ENCODE measurements around the gene ZNF668.
"Not testable (repeated sequence)": the region's sequence is repeated elsewhere in the genome, so short reads cannot be mapped to it uniquely, and the experiment has no call there.

Gene ZNF668

GRCh38 chr16:31050280-31051030 is 23.6 kb downstream of the ZNF668 start:
- DNase-seq = peak; percentile 12

- no peak for DNase-seq
Observed at GRCh38 chr16:31043898-31044481, 30.1 kb downstream of the ZNF668 start.

GRCh38 chr16:31043352-31043751 is 30.7 kb downstream of the ZNF668 start:
- DNase-seq = no peak

- DNase-seq = no peak
Observed at GRCh38 chr16:31042866-31043265, 31.2 kb downstream of the ZNF668 start.

GRCh38 chr16:31038993-31039392 is 35.0 kb downstream of the ZNF668 start:
- DNase-seq = no peak

GRCh38 chr16:31036691-31037090 is 37.3 kb downstream of the ZNF668 start:
- no peak for DNase-seq

- DNase-seq = peak; percentile 86
Observed at GRCh38 chr16:31033709-31034492, 40.1 kb downstream of the ZNF668 start.

- DNase-seq = peak; percentile 94
Observed at GRCh38 chr16:31032736-31033708, 41.0 kb downstream of the ZNF668 start, which contains the start of gene STX4. STX4 (plus strand) TSS chr16:31033558; CDS start chr16:31033806, 248 bp downstream.

- DNase-seq = no peak
Observed at GRCh38 chr16:31031276-31031675, 42.8 kb downstream of the ZNF668 start.

- DNase-seq = no peak
Observed at GRCh38 chr16:31029272-31029671, 44.8 kb downstream of the ZNF668 start.

GRCh38 chr16:31025339-31025738 is 48.7 kb downstream of the ZNF668 start:
- no peak for DNase-seq

- no peak for DNase-seq
Observed at GRCh38 chr16:31023627-31024226, 50.3 kb downstream of the ZNF668 start.

- DNase-seq = no peak
Observed at GRCh38 chr16:31023252-31023602, 50.8 kb downstream of the ZNF668 start.

GRCh38 chr16:31022544-31023251 is 51.3 kb downstream of the ZNF668 start:
- DNase-seq = no peak

- no peak for DNase-seq
Observed at GRCh38 chr16:31020536-31020935, 53.5 kb downstream of the ZNF668 start.

- DNase-seq = not testable (repeated sequence)
Observed at GRCh38 chr16:31017756-31018155, 56.3 kb downstream of the ZNF668 start.

GRCh38 chr16:31016018-31016417 is 58.0 kb downstream of the ZNF668 start:
- no peak for DNase-seq

GRCh38 chr16:31013292-31013691 is 60.7 kb downstream of the ZNF668 start:
- not testable (repeated sequence) for DNase-seq

GRCh38 chr16:31011815-31012214 is 62.2 kb downstream of the ZNF668 start:
- DNase-seq = not testable (repeated sequence)

All from DMS53 (cell line).